B cell (primary cell): ENCODE results near the gene IER2.

Source experiments
- CTCF ChIP-seq: fragments of 200-600 bp; IDR thresholded peaks from one replicate; pipeline ENCODE4 v1.8.0; 2022; ENCODE audit warnings: antibody characterized with exemption, mild to moderate bottlenecking
- EZH2 ChIP-seq: IDR thresholded peaks from 2 replicates; pipeline ENCODE4 v1.6.1; 2012; ENCODE audit warnings: borderline replicate concordance, low read depth, mild to moderate bottlenecking, moderate library complexity, low read length; ENCODE audit not compliant: insufficient read depth, poor library complexity, severe bottlenecking

- TF ChIP-seq EZH2 = no peak
- TF ChIP-seq CTCF = no peak
Observed at GRCh38 chr19:13117772-13118423, 32.3 kb upstream of the IER2 start, which contains the start of gene NACC1.
